Adipose tissue (tissue), 3 donors: Measurements from ENCODE around the gene WNT7A. TPM values are rescaled to one million over a fixed set of nuclear protein-coding genes. Genes with fewer than 3 reads are reported as not detected.

Experiments used
- H3K27ac ChIP-seq: one replicate; pipeline ENCODE4 v1.5.1; 2013; ENCODE audit warnings: low read depth, low read length
- WGBS, 3 donors: extraction: QIAGEN DNeasy Blood & Tissue Kit; methylation state at CpG; one replicate each; pipeline ENCODE4 v1.1.7; 2013; 5-methylcytosine and 5-hydroxymethylcytosine counted together
- polyA plus RNA-seq, 3 donors: library from polyadenylated mRNA; stranded (reverse); fragments of 200-250 nt; gene quantifications; one replicate each; pipeline ENCODE4 v1.2.3, GENCODE V29; 2013
- donor health status: healthy with polysubstance abuse.
- donor health status: Bipolar disorder and iron deficiency.
- donor health status: healthy.

Gene WNT7A
- polyA plus RNA-seq, 3 donors = 0.01 TPM; not detected in 2

- 59 to 73% (median 60%) methylated on average over 4 of the region's 4 CpGs for WGBS, 3 donors
- H3K27ac ChIP-seq = no peak overlapping the region
Observed at GRCh38 chr3:13839253-13839652, 40.6 kb downstream of the WNT7A start.

DNA sequence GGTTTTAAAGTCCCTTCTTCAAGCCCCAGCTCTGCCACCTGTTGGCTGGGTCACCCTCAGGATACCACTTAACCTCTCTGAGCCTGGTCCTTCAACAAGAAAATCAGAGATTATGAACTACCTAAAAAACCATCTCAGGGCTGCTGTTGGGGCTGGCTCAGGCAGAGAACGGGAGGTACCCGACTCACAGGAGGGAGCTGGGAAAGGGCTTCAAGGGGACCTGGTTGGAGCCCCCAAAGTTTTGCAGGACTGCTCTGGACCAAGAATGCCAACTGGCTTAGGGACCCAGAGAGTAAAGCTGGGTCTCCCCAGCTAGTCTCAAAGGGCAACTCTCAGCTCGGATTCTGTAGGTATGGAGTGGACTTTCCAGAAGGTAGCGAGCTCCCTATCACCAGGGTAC, 41.5 kb downstream of the WNT7A start:
- no peak overlapping the region for H3K27ac ChIP-seq
- WGBS, 3 donors = 71 to 85% (median 78%) methylated on average over 4 of the region's 4 CpGs

DNA sequence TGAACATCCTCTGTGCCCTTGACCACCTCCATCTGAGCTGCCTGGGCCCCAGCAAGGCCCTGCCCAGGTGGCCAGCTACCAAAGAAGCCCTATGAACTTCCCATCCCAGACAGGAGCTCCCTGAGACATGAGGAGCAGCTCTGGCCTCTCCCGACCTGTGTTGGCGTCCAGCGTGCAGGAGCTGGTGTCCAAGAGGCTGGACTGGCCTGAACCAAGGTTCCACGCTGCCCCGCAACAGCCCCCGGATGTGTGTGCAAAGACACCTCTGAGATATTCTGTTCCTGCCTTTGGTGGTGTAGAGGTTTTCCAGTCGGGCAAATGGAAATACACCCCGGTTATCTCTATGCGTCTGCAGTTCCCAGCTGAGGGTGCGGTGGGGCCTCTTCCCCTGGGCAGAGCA, 42.1 kb downstream of the WNT7A start:
- no peak overlapping the region for H3K27ac ChIP-seq
- WGBS, 3 donors = 75 to 82% (median 76%) methylated on average over 10 of the region's 10 CpGs

GRCh38 chr3:13836658-13837587, 42.9 kb downstream of the WNT7A start:
- H3K27ac ChIP-seq = no peak overlapping the region
- 81 to 86% (median 85%) methylated on average over 11 to 12 of the region's 12 CpGs for WGBS, 3 donors

- WGBS, 3 donors = 77 to 83% (median 79%) methylated on average over 9 of the region's 9 CpGs
Observed at GRCh38 chr3:13835246-13835645, 44.6 kb downstream of the WNT7A start.

DNA sequence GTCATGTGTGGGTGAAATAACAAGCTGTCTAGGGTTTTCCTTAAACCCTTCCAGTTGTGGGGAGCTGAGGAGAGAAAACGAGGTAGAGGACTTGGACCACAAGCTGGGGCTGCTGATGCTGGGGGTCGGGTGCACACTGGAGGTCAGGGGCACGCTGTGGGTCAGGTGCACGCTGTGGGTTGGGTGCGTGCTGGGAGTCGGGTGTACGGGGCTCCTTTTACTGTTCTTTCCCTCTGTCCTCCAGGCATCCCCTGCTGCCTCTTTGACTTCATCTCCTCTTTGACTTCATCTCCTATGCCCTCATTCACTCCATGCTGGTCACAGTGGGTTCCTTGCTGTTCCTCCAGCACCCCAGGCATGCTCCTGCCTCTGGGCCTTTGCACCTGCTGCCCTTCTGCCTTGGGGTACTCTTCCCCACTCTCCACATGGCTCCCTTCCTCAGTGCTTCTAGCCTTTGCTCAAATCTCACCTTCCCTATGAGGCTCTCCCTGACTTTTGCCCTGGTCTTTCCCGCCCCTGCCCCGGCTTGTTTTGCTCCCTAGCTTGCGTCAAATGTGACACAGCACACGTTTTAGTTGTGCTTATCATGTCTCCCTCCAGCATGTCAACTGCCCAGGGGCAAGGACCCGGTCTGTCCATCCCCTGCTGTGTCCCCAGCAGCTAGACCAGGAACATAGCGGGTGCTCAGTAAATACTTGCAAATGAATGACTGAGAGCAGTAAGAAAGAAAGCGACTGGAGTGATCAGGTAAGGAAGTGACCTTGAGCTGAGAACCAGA, 45.4 kb downstream of the WNT7A start:
- no peak overlapping the region for H3K27ac ChIP-seq
- WGBS, 3 donors = 61 to 78% (median 75%) methylated on average over 14 of the region's 14 CpGs

More at GRCh38 chr3:13835246-13835645, 44.6 kb downstream of the WNT7A start:
- H3K27ac ChIP-seq = no peak overlapping the region

GRCh38 chr3:13833506-13834257, 46.2 kb downstream of the WNT7A start:
- H3K27ac ChIP-seq = no peak overlapping the region
- 81 to 84% (median 82%) methylated on average over 9 of the region's 9 CpGs for WGBS, 3 donors

- H3K27ac ChIP-seq = no peak overlapping the region
Observed at GRCh38 chr3:13832130-13832529, 47.7 kb downstream of the WNT7A start.

DNA sequence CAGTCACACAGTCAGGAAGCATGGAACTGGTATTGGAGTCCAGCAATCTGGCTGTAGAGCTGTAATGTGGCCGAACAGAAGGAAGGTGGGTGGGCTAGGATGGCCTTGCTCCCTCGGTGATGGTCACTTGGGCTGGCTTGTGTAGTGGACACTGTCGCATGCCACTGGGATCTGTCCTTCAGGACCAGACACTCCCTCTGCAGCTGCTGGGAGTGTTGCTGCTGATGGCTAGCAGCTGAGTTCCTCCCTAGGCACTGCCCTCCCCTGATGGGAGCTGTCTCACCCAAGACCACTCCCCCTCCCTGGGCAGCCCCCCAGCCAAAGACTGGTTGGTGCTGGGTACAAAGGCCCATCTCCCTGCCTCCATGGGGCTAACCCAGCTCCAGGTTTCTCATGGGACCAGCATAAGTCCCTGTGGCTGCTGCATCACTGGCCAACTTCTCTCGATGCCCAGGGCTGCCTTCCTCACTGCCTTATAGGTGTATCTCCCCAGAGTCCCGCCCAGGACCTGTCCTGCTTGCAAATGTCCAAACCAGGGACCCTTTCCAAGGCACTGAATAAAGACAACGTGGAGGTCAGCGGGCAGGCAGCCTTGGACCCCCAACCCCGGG, 48.4 kb downstream of the WNT7A start:
- no peak overlapping the region for H3K27ac ChIP-seq
- 82 to 90% (median 85%) methylated on average over 8 of the region's 8 CpGs for WGBS, 3 donors

- no peak overlapping the region for H3K27ac ChIP-seq
- 81 to 85% (median 84%) methylated on average over 11 of the region's 11 CpGs for WGBS, 3 donors
Observed at GRCh38 chr3:13829311-13829710, 50.6 kb downstream of the WNT7A start.

DNA sequence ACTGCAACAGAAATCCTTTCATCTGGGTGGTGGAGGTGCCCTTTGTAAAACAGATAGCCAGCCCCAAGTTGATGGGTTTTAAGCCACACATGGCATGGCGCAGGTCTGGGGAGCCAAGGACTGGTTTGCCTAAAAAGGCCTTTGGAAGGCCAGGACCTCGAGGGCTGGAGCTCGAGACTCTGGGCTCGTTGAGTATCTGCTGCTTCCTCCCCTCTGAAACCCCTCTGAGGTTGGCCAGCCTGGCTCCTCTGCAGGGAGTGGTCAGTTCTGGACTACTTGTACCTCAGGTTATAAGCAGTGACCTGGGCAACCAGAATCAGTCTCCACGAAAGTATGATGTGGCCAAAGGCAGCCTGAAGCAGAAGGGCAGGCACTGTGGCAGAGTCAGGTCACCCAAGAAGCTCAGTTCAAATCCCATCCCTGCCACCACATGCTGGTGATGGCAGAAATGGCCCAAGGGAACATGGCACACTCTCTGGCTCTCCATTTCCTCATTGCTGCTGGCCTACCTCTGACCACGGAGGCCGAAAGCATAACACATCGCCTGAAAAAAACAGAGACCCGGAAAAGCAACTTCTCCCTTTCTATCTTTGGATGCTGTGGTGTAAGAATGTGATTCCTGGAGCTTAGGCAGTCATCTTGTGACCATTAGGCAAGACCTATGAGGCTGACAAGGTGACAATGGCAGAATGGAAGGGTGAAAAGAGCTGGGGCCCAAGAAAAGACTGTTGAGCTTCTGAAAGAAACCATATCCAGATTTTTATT, 51.2 kb downstream of the WNT7A start:
- no peak overlapping the region for H3K27ac ChIP-seq
- 80 to 87% (median 84%) methylated on average over 9 of the region's 9 CpGs for WGBS, 3 donors

- WGBS, 3 donors = 77 to 82% (median 81%) methylated on average over 7 of the region's 7 CpGs
- no peak overlapping the region for H3K27ac ChIP-seq
Observed at GRCh38 chr3:13827699-13828098, 52.2 kb downstream of the WNT7A start.

- WGBS, 3 donors = 58 to 66% (median 59%) methylated on average over 3 of the region's 3 CpGs
- H3K27ac ChIP-seq = no peak overlapping the region
Observed at GRCh38 chr3:13827256-13827655, 52.6 kb downstream of the WNT7A start.

DNA sequence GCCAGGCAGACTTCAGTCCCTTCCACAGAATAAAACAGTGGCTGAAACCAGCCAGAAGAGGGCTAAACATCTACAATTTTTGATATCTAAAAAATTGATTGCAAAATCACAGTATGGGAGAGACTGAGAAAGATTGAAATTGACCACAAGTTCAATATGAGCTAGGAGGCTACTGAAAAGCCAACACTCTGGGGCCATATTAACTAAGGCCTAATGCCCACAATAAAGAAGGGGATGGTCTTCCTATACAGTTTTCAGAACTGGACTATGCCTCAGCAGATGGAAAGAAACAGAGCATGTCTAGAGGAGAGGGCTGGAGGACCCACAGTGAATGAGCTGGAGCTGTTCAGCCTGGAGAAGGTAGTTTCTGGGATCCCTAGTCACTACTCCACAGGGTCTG, 53.2 kb downstream of the WNT7A start:
- no peak overlapping the region for H3K27ac ChIP-seq

DNA sequence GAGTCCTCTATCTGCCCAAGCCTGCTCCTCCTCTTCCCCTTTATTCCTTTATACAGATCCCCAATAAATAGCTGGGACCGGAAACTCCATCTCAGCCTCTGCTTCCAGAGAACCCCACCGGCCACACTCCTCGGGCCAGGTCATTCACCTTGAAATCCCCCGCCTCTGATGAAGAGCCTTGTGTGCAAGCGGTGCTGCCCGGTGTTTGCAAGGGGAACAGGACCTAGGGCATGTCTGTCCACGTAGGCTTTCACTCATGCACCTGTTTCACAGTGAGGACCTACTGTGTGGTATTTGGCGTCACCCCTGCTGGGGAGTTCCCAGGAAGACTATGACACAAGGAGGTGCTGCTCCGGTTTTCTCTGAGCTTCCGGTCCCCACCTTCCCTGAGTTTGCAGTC, 54.0 kb downstream of the WNT7A start:
- H3K27ac ChIP-seq = no peak overlapping the region
- 86 to 90% (median 88%) methylated on average over 10 of the region's 10 CpGs for WGBS, 3 donors

DNA sequence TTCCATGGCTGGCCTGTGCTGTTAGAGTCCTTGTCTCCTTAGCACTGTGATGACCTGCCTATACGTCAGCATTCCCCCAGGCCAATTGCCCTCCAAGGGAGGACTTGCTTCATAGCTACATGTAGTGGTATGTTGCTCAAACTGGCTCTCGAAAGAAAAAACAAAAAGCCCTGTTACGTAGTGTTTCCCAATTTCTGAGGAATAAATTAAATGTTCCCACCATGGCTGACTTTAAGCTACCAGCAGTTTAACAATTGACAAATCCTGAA, 54.6 kb downstream of the WNT7A start:
- 77 to 87% (median 78%) methylated on average over 3 of the region's 3 CpGs for WGBS, 3 donors
- H3K27ac ChIP-seq = no peak overlapping the region

DNA sequence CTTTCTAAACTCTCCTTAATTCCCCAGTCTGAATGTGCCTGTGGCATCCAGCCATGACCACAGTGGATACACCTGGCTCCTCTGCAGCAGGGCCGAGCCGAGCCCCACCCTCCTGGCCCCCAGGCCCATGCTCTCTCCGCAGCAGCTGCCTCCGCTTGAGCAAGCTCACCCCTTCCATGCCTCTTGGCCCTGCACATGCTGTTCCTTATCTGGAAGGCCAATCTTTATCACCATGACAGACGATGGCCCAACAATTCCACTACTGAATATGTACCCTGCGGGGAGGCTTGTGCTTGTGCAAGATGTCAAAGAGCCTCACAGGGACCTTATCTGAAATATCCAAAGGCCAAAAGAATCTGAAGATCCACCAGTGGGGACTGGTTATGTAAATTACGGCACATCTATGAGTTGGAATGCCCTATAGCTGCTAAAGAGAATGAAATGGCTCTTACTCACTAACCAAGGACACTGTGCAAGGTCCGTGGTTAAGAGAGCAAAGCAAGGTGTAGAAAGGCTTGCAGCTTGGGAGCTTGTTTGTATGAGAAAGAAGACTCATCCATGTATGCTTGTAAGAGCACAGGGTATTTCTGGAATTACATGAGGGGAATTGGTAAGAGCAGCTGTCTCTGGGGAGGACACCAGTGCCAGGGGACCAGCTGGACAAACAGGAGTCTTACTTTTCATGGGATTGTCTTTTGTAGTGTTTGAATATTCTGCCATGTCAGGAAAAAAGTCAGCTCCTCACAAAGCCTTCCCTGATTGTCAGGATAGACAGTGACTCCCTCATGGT, 55.2 kb downstream of the WNT7A start:
- 76 to 81% (median 80%) methylated on average over 8 of the region's 8 CpGs for WGBS, 3 donors
- H3K27ac ChIP-seq = no peak overlapping the region
